NCI-H1092 treated with DMSO at 0.1 percent for 48 hours (cell line): ENCODE data around the gene PRKG1.
"Not testable (repeated sequence)": the region's sequence is repeated elsewhere in the genome, so short reads cannot be mapped to it uniquely, and the experiment has no call there.

Source experiments
- DNase-seq: peaks from one replicate; lab custom pipeline; 2025; lab: John Stamatoyannopoulos, UW

PRKG1 gene

DNA sequence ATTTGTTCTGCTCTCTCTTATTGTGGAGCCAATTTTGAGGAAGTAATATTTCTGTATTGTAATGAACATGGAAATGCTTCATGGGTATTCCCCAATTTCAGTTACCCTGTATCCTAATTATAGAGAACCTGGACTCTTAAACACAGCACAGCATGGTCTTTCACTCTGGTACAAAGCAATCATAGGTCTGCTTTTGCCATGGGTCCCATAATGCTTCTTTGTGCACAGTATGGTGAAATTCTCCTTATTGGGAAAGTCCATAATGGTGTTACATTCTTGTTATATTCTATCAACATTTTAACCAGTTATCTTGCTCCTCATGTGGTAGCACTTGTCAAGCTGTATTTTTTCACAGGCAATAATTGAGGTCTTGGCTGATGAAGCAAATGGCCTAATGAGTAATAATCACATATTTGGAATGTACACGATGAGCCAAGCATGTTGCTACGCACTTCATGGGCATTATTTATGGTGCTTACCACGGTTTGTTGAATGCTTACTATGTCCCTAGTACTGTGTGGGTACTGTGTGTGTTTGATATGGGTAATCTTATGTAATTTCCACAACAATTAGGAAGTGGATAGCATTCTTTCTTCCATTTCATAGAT, 42.9 kb downstream of the PRKG1 start:
- DNase-seq: no peak

DNA sequence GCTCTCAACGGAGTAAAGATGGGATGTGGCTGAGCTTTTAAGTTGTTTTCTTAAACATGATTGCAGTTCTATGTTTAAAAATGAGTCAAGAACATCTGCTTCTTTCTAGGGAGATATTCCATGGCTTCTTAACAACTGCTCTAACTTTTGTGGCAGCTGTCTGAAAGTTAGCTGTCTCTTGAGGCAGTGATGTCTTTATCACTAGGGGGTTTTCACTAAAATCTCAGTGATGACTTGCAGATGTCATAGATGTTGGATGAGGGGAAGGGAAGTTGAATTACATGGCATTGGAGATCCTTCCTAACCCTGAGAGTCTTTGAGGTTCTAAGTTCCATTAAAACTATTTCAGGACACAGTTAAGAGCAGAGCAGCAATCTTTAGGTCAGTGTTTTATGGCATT, 43.5 kb downstream of the PRKG1 start:
- DNase-seq: no peak

DNA sequence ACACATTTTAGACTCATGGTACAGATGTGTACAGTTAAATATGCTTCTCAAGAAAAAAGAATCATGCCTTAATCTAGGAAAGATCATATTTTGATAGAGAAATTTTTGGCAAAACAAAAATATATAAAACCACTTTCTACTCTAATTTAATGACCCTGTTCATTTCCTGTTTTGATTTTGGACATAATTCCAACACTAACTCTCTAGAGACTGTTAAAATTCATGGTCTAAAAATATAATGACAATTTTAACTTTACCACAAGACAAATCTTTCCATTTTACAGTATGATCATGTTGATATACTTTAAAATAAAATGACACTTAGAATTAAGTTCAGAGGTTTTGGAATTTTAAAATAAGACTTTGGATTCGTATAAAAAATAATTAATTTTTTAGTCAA, 45.2 kb downstream of the PRKG1 start:
- DNase-seq: no peak

DNA sequence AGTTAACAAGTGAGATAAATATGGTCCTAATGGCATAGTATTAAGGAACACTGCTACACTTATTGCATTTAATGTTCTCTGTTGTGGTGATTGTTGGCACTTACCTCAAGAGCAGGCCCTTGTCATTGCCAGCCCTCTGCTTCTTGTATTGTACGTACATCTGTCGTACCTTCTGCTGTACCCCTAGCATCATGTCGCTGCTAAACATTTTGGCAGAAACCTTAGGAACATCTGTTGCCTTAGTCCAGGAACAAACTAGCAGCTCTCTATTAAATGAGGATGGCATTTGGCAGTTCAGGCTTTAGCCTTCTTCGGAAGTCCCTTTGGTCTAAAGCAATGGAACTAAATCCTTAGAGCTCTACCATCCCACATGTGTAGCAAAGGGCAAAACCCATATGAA, 47.6 kb downstream of the PRKG1 start:
- no peak for DNase-seq

DNA sequence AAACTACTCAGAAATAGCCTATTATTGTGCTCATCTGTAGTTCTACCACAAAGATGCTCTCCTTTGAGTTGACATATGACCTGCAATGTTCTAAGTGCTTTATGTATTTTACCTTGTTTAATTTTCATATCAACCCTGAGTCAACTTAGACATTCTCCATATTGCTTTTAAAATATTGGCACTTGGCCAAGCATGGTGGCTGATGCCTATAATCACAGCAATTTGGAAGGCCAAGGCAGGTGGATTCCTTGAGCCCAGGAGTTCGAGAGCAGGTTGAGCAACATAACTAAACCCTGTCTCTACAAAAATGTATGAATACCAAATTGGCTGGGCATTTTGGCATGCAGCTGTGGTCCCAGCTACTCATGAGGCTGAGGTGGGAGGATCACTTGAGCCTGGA, 50.6 kb downstream of the PRKG1 start:
- no peak for DNase-seq

DNA sequence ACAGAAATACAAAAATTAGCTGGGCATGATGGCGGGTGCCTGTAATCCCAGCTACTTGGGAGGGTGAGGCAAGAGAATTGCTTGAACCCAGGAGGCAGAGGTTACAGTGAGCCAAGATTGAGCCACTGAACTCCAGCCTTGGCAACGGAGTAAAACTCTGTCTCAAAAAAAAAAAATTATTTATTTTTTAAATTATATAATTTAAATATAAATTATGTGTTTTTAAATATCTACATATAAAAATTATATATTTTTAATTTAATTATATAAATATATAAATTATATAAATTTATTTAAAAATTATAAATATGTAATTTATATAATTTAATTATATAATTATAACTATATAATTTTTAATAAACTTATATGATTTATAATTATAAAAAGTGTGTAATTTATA, 51.2 kb downstream of the PRKG1 start:
- DNase-seq: no peak

DNA sequence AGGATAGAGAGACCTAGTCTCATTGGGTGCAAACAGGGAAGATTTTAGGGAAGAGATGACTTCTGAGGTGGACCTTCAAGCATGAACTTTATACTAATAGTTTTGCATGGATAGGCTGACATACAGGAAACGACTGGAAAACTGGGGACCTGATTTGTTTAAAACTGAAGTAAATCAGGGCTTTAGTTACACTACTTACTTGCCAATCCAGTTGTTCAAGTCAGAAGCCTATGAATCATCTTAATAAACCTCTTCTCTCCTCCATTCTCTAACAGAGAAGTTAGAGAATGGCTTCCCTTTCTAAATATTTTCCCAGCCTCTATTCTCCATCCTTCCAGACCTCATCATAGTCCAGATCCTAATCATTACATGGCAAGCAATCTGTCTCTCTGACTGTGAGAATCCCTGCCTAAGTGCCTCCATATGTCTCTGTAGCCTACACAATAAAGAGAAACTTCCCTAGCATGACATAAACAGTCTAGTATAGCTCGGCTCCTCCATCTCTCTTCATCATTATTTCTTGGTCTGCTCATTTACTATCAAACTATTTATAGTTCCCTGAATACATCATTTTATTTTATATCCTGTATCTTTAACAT, 55.8 kb downstream of the PRKG1 start:
- no peak for DNase-seq

DNA sequence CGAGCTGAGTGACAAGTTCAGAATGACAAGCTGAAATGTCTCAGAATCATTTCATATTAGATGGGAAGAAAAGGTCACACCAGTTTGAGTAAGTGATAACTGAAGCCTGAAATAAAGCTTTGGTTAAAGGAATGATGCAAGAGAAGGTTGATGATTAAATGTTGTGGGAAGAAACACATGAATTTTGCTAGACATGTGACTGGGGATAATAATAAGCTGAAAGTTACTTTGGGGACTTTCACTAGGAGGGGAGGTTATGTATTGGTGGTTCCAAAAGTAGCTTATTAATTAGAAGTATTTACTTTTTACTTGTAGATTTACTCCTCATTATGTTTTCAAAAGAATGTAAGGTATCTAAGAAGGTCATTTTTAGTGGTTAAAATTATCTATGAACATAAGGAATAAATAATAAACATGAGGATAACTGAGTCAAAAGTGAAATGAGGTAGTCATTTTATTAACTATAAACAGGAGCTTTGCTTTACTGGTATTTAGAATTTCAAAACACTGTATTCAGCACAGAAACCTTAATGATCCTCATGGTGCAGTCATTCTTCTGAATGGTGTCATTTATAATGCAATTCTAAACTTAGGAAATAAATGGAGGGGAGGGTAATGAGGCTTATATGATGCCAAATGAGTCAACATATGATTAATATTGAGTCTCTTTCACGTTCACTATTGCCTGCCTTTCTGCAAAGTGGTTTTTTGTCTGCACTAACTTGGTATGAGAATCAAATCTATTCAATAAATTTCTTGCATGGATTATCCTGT, 63.7 kb downstream of the PRKG1 start:
- no peak for DNase-seq

DNA sequence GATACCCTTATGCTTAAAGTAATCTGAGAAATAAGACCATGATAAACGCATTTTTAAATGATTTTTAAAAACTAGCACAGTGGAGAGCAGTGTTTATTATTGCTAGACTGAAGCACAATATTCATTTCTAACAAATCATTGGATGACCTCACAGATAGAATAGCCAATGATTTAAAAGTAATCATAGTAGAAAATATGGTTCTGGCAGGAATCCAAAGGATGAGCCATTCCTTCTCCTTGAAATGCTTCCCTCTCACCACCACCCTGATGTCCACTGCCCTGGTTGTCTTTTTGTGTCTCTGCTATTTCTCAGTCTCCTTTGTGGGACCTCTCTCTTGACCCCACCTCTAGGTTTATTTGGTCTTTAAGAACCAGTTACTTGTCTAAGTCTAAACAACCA, 64.9 kb downstream of the PRKG1 start:
- DNase-seq: no peak

DNA sequence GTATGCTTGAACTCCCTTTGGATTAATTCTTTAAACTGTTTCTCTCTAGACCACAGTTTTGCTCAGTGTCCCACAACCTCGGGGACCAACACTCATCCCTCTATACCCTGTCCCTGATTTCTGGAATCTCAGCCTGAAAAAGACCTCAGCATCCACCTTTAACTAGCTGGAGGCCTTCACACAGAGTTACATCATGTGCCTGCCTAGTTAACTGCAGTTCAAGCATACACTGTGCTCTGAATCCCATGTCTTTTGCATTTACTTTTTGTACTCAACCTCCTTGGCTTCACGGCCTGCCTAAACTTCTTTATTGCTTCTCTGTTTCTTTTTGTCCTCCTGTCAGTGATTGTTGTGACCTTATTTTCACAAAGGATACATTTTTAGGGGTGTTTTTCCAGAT, 66.7 kb downstream of the PRKG1 start:
- DNase-seq: no peak

DNA sequence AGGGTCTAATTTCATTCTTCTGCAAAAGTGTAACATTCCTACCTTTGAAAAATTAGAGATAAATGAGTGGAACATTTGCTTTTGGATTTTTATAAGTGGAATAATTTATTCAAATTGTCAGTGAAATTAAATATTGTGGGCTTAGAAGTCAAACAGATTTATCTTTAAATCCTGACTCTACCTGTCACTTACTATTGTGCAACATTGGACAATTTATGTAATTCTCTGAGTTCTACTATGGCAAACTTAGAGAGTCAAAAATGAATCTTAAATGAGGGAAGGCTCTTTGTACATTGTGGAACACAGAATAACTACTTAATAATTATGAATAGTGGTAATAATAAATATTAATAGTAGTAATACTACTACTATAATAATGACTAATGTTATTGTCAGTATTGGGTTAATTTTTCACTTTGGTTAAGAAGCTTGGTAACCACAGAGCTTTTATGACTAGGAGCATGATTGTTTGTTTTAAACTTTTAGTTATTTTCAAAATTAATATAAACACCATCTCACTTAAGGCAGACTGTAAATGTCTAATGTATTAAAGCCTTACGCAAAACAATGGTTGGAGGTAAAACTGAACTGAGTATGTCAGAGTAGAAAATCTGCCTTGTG, 70.0 kb downstream of the PRKG1 start:
- DNase-seq: no peak

DNA sequence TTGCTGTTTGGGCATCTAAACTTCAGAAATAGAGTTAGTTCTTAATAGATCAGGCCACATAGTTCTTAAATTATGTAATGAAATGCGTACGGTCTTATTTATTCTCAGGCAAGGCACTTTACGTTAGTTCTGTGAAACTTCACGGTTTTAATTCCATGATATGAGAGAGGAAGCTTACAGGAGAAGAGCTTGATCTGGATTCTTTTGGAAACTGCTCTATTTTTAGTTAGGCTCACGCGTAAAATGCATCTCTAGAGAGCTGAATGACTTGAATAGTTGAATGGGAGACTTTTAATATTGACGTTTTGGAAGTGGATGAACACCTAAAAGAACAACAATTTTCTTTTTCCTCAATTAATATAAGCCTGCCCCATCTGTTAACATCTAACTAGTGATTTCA, 71.1 kb downstream of the PRKG1 start:
- DNase-seq: no peak

DNA sequence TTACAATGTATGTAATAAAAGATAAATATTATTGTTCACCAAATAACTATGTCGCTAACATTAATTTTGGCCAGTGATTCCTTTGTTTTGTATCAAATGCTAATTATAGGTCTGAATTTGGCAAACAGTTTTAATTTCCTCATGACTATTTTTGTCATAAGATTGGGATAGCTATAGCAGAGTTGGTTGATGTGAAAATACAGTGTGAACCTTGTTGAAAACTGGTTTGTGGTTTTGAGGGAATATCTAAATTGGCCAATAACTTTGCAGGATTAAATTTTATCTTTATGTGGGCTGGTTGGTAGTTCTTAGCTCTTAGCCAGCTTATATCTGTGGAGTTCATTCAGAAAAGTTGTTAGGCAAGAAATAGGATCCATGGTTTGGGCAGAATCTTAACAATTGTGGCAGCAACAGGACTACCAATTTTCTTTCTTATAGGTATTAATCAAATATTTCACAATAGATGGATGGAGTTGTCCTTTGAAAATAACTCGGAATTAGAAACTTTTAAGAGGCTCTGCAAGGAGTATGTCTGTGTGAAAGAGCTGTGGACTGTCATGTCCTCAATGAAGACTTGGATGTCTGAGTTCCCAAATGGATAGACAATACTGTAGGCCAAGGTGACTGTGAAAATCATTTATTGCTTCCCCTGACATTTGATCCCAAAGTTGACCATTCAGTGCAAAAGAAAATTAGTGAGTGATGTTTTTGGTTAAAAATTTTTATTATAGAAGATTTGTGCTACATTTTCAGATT, 73.5 kb downstream of the PRKG1 start:
- no peak for DNase-seq

DNA sequence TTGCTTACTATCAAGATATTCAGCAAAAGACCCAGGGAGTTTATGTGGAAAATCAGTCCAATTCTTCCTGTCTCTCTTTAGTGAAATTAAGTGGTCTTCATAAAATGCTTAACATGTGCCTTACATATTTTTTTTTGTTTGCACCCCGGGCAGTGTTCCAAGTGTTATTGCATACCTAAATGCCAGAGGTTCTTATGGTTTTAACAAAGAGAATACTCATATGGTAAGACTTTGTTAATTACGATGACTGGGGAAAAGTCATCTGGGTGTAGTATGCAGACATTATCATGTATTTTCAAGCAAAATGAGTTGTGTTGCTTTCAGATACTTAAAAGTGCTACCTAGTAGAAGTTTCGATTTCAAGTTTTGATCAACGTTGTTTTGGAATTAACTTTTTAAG, 82.6 kb downstream of the PRKG1 start:
- no peak for DNase-seq

DNA sequence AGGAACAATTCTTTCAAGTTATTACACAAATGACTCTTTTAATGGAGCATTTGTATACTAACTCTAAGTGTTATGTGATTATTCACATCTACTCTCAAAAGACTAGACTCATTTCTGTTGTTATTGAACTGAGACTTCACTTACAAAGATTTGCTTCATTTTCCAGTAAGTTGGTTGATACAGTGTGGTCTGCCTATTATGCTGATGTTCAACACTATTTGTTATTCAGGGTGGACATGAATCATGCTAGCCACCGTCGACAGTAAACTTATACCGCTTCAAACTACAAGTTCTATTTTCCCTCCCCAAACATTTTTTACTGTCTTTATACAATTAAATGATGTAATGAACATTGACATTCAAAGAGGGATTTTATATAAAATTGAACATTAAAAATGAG, 84.5 kb downstream of the PRKG1 start:
- no peak for DNase-seq

DNA sequence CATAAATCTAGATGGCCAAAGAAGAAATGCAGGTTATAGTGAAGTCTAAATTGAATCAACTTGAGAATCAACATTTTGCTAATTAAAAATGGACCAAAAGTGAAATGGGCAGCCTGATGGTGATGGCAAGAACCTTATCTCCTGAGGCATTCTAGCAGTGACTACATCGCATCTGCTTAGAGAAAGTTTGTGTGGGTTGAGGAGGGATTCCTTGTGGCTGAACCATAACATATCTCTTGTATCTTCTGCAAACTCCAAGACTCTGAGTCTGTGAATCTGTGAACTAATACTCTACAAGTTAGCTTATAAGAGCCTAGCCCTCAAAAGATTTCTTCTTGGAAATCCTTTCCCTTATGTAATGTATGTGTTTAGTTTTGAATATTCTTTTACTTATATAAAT, 85.6 kb downstream of the PRKG1 start:
- DNase-seq: no peak

DNA sequence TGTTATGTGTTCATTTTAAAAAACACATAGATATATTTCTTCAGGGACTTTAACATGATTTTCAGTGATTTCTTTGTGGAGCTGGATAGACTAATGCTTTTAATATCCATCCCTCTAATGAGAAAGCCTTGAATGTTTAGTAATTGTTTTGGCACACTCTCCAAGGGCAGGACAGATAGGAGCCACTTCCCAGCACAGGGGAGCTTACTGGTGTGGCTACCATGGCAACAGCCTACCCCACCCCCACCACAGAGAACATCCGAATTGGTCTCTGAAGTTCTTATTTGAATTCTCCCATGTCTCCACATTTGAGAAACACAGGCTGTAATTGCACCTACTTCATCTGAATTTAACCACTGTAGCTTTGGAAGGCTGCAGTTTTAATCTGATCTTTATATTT, 87.7 kb downstream of the PRKG1 start:
- DNase-seq: no peak

DNA sequence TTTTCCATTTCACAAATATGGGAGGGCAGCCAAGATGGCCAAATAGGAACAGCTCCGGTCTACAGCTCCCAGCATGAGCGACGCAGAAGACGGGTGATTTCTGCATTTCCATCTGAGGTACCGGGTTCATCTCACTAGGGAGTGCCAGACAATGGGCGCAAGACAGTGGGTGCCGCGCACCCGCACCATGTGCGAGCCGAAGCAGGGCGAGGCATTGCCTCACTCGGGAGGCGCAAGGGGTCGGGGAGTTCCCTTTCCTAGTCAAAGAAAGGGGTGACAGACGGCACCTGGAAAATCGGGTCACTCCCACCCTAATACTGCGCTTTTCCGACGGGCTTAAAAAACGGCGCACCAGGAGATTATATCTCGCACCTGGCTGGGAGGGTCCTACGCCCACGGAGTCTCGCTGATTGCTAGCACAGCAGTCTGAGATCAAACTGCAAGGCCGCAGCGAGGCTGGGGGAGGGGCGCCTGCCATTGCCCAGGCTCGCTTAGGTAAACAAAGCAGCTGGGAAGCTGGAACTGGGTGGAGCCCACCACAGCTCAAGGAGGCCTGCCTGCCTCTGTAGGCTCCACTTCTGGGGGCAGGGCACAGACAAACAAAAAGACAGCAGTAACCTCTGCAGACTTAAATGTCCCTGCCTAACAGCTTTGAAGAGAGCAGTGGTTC, 89.2 kb downstream of the PRKG1 start:
- not testable (repeated sequence) for DNase-seq

DNA sequence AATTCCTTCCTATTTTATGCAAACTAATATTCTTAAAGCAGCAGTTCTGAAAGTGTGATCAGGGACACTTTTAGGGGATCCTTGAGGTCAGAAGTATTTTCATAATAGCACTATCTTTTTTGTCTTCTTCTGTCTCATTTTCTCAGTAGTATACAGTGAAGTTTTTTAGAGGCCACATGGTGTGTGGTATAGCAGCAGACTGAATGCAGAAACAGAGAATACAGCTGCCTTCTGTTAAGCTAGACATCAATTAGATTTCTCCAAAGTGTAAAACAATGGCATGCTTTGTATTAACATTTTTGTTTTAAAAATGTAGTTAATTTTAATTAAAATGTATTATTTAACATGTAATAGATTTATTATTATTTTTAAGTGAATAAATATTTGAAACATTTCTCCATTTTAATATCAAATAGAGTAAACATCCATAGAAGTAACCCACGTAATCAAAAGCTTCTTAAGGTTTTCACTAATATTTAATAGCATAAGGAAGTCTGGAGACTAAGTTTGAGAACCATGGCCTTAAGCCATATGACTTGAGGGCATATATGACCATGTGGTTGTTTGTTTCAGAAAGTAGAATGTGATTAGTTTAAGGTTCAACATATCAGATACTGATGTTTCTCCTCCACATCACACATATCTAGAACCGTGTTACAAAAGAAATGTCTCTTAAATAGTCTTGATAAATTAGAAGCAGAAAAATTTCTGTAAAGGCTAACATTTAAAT, 94.0 kb downstream of the PRKG1 start:
- DNase-seq: no peak

DNA sequence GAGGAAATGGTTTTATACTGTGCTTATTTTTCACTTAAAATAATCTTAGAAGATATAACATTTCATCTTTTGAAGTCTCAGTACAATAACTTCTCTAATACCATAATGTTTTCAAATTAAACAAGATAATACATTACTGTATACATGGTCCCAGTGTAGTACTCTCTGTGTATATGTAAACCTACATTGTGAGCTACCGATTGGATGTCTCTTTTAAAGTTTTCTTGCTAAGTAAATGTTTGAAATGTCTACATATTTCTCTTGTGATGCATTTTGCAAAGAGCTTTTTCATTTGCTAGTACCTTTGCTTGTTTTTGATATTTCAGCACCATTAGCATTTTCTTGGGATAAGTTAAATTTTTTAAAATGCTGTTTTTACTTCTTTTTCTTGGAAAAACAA, 94.8 kb downstream of the PRKG1 start:
- DNase-seq: no peak
